Tibial nerve (tissue), 3 donors: ENCODE data around the gene M1AP.

Experiments
- EP300 ChIP-seq, 2 donors: sonication (generic); formaldehyde crosslinking; IDR thresholded peaks; one replicate each; pipeline ENCODE4 v1.6.1; 2017; ENCODE audit warnings: antibody characterized with exemption in 2 of 2, mild to moderate bottlenecking in 1 of 2
- POLR2A ChIP-seq, 2 donors: fragments of 450-650 bp; IDR thresholded peaks; one replicate each; pipeline ENCODE4 v1.6.1; 2017; ENCODE audit warnings: antibody characterized with exemption in 2 of 2, mild to moderate bottlenecking in 2 of 2, moderate library complexity in 2 of 2

GRCh38 chr2:74532222-74532621 is 115.9 kb downstream of the M1AP start:
- TF ChIP-seq POLR2A (IDR thresholded peaks at IDR 0.05) = no peak
- no peak for TF ChIP-seq EP300 (IDR thresholded peaks at IDR 0.05)
